Progenitor cell of endocrine pancreas (in vitro differentiated cells): Measurements from ENCODE around the gene IL1F10. TPM values are rescaled to one million over a fixed set of nuclear protein-coding genes. Genes with fewer than 3 reads are reported as not detected.

Experiments used
- DNase-seq: peaks from one replicate; pipeline ENCODE4 v3.0.0; 2021; ENCODE audit warnings: low spot score; ENCODE audit not compliant: unreplicated experiment
- H3K27ac Mint-ChIP-seq: 2 replicates; pipeline ENCODE4 v1.8.0; 2021; ENCODE audit warnings: mild to moderate bottlenecking, moderate library complexity, mixed read lengths
- H3K27me3 Mint-ChIP-seq: 2 replicates; pipeline ENCODE4 v1.8.0; 2021; ENCODE audit warnings: mixed read lengths
- H3K36me3 Mint-ChIP-seq: 2 replicates; pipeline ENCODE4 v1.8.0; 2022; ENCODE audit warnings: mixed read lengths; ENCODE audit not compliant: insufficient read depth
- H3K4me1 Mint-ChIP-seq: 2 replicates; pipeline ENCODE4 v1.8.0; 2021; ENCODE audit warnings: low read depth, mixed read lengths
- H3K4me3 Mint-ChIP-seq: 2 replicates; pipeline ENCODE4 v1.8.0; 2021; ENCODE audit warnings: low read depth, mild to moderate bottlenecking, moderate library complexity, mixed read lengths
- H3K9me3 Mint-ChIP-seq: 2 replicates; pipeline ENCODE4 v1.8.0; 2021; ENCODE audit warnings: low read depth, mixed read lengths
- CTCF ChIP-seq: fragments of 200-600 bp; sonication (generic); IDR thresholded peaks from one replicate; pipeline ENCODE4 v1.5.0; 2021; ENCODE audit warnings: antibody characterized with exemption, mild to moderate bottlenecking; ENCODE audit not compliant: unreplicated experiment
- total RNA-seq: library from RNA; stranded (reverse); gene quantifications from 2 replicates; pipeline ENCODE4 v1.2.1, GENCODE V29; 2021

IL1F10 gene
- total RNA-seq, 1 donor from 2014 or later = not detected

DNA sequence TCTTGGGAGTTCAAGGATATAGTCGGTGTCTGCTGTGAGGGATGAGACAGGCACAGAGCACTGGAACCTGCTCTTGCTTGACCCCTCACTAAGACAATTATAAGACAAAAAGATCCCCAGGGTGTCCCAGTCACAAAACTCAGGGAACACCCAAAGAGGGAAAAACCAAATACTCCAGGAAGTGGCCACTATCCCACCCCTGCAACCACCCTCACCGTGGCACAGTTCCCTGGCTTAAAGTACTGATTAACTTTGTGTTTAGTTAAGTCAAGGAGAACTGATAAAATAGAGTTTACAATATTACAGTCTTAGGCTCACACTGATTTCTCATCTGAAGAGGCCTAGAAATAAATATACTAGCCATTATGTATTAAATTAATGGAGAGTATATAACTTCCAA lies 28.6 kb upstream of the IL1F10 start:
- H3K4me1 Mint-ChIP-seq = peaks cover 15% of the 10 kb centered on the region
- H3K9me3 Mint-ChIP-seq = no peaks in the 10 kb centered on the region
- H3K36me3 Mint-ChIP-seq = no peaks in the 10 kb centered on the region
- DNase-seq = no peak
- no peak for TF ChIP-seq CTCF
- no peak overlapping the region for H3K27ac Mint-ChIP-seq
- peaks cover 3% of the 10 kb centered on the region for H3K27me3 Mint-ChIP-seq
- H3K4me3 Mint-ChIP-seq = no peak overlapping the region

DNA sequence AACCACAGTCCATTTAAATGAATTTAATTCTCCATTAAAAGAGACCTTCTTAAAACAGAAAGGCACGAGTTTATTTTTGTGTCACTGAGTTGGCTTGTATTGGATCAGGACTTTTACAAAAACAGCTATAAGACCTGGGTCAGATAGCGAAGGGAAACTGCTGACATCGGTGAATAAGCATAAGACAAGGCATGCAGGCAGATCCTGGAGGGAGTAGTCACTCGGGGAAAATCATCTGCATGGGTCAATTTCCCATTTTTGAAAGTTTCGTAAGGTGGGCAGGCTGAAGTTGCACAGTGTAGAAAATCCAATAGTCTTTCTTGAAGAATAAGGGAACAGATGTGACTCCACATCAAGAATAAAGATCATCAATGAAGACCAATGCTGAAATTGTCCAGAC lies 28.1 kb upstream of the IL1F10 start:
- DNase-seq = no peak
- Mint-ChIP-seq H3K27me3 (peaks cover 3% of the 10 kb centered on the region), H3K4me1 (peaks cover 15% of the 10 kb centered on the region), H3K36me3 (no peaks in the 10 kb centered on the region), H3K27ac (peak overlapping the region; percentile 57), H3K4me3 (no peak overlapping the region), H3K9me3 (no peaks in the 10 kb centered on the region)
- TF ChIP-seq CTCF = no peak

DNA sequence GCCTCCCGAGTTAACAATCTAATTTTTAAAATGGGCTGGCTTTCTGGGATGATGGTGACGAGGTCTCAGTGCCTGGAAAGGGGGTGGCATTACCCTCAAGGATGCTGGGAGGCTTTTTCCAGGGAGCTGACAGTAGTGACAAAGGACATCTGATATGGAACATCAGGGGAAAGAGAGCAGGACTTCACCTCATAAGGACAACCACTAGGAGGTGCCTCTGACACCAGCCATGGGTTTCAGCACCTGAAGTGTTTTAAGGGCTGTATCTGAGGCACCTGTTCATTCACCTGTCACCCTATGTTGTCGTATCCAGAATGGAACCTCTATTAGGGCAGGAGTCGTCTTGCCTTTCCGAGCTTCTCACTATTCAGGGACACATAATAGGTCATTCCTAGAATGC lies 25.9 kb upstream of the IL1F10 start:
- H3K27me3 Mint-ChIP-seq = peaks cover 3% of the 10 kb centered on the region
- no peak overlapping the region for H3K4me3 Mint-ChIP-seq
- no peaks in the 10 kb centered on the region for H3K36me3 Mint-ChIP-seq
- no peak overlapping the region for H3K27ac Mint-ChIP-seq
- peaks cover 15% of the 10 kb centered on the region for H3K4me1 Mint-ChIP-seq
- DNase-seq = no peak
- no peaks in the 10 kb centered on the region for H3K9me3 Mint-ChIP-seq
- TF ChIP-seq CTCF = peak; percentile 16

DNA sequence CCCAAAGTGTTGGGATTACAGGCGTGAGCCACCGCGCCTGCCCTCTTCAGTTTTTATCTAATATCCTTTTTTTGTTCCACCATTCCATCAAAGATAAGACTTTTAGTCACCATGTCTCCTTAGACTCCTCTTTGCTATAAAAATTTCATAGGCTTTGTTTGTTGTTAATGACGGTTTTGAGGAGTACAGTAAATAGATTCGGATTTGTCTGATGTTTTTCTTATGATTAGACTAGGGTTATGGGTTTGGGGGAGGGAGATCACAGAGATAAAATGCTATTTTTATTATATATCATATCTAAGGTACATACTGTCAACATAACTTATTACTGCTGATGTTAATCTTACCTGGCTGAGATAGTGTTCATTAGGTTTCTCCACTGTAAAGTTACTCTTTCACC lies 21.3 kb upstream of the IL1F10 start:
- Mint-ChIP-seq H3K27me3 (peaks cover 4% of the 10 kb centered on the region), H3K9me3 (peaks cover 10% of the 10 kb centered on the region), H3K4me1 (no peaks in the 10 kb centered on the region), H3K4me3 (no peak overlapping the region), H3K27ac (no peak overlapping the region), H3K36me3 (no peaks in the 10 kb centered on the region)
- no peak for TF ChIP-seq CTCF
- no peak for DNase-seq

GRCh38 chr2:113050921-113051895 lies 16.6 kb upstream of the IL1F10 start:
- H3K9me3 Mint-ChIP-seq = peaks cover 24% of the 10 kb centered on the region
- no peak overlapping the region for H3K27ac Mint-ChIP-seq
- no peak for TF ChIP-seq CTCF
- peaks cover 16% of the 10 kb centered on the region for H3K27me3 Mint-ChIP-seq
- H3K4me1 Mint-ChIP-seq = no peaks in the 10 kb centered on the region
- DNase-seq = no peak
- H3K36me3 Mint-ChIP-seq = no peaks in the 10 kb centered on the region
- H3K4me3 Mint-ChIP-seq = no peak overlapping the region
